T47D (cell line): Measurements from ENCODE around the gene ASAP2.

Experiments
- DNase-seq, 2 experiments: peaks; one replicate each; pipeline versions ENCODE4 v3.0.0 to v3.0.0-alpha.2; 2011 to 2012; ENCODE audit warnings: low read depth in 1 of 2, low spot score in 1 of 2
- JUND ChIP-seq: IDR thresholded peaks from 2 replicates; pipeline ENCODE4 v1.6.1; 2012; ENCODE audit warnings: low read depth
- in situ Hi-C: cut with HindIII; loops from 2 replicates; pipeline ENCODE4 v1.10.0; 2016; ENCODE audit warnings: low sequenced_read_pairs, low pct_unique_long_range_greater_than_20kb

ASAP2 gene

DNA sequence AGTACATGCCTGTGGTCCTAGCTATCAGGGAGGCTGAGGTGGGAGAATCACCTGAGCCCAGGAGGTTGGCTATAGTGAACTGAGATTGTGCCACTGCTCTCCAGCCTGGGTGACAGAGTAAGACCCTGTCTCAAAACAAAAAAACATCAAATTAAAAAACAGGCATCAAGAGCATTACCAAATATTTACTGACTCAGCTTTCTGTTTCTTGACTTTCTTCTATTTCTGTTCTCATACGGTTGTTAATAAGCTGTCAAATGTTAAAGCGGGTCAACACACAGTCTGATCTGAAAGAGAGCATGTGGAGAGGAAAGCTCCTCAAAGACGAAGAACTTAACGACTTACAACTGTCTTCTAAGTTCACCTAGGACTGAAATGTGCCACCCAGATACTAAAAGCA, 157.8 kb downstream of the ASAP2 start:
- no peak for TF ChIP-seq JUND
- in situ Hi-C loops = no loop called here
- DNase-seq = no peak

GRCh38 chr2:9364791-9365497, 158.3 kb downstream of the ASAP2 start:
- no peak for DNase-seq
- TF ChIP-seq JUND = no peak
- in situ Hi-C loops = no loop called here

DNA sequence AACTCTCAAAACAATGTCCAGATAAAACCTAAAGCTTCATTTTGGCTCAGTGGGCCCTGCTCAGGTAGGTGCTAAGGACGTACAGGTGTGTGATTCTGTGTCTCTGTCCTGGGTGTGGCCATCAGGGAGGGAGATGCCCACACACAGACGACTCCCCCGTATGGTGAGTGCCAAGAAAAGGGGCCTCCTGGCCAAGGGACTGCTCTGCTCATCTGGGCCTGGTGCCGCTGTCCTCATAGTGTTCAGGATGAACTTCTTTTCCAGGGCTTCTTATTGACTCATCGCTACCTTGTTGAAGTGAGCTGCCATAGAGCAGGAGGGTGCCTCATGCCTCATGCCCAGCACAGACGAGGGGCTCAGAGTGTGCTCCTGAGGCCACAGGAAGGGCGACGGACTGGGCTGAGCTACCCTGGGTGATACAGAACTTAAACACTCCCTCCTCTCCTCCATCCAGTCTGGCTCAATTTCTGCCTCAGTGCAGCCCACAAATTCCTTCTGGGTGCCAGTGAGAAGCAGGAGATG, 158.9 kb downstream of the ASAP2 start:
- in situ Hi-C loops = no loop called here
- no peak for TF ChIP-seq JUND
- DNase-seq = no peak

GRCh38 chr2:9366026-9366425, 159.4 kb downstream of the ASAP2 start:
- in situ Hi-C loops = no loop called here
- DNase-seq = no peak
- no peak for TF ChIP-seq JUND

DNA sequence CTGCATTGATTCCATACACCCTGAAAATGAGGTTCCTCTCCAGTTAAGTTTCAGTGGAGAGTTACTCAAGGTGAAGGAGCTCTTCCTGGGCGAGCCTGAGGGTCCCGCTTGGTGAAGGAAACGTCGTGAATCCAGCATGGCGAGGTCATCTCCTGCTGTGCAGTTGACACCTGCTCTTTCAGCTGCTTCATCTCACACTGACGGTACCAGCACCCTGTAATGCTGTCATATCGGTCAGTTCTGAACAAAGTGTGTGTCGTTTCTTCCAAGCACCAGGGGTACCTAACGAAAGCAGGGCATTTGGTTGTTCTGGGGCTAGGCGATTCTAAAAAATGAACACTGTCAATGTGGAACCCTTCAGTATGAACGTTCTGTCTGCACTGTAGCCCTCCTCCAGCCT, 164.1 kb downstream of the ASAP2 start:
- TF ChIP-seq JUND = no peak
- in situ Hi-C loops = no loop called here
- DNase-seq = no peak

DNA sequence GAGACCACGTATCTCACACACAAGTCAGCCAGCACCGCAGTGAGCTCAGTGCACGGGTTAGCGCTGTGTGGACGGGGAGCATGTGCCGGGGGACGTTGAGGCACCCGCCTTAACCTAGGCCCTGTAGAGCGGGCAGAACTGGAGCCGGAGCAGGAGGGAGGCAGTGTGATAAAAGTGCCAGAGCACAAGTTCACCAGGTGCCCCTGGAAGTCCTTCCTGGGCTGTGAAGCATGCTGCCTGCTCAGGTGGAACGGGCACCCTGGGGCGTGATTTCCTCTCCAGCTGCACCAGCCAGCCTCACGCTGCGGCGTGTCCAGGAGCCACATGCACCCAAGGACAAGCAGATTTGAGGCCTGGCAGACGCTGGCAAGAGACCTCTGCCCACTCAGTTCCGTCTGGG, 166.4 kb downstream of the ASAP2 start:
- in situ Hi-C loops = no loop called here
- DNase-seq = no peak
- TF ChIP-seq JUND = no peak

- in situ Hi-C loops = no loop called here
- DNase-seq = no peak
- no peak for TF ChIP-seq JUND
These were observed 166.9 kb downstream of the ASAP2 start for GRCh38 chr2:9373476-9373875.

DNA sequence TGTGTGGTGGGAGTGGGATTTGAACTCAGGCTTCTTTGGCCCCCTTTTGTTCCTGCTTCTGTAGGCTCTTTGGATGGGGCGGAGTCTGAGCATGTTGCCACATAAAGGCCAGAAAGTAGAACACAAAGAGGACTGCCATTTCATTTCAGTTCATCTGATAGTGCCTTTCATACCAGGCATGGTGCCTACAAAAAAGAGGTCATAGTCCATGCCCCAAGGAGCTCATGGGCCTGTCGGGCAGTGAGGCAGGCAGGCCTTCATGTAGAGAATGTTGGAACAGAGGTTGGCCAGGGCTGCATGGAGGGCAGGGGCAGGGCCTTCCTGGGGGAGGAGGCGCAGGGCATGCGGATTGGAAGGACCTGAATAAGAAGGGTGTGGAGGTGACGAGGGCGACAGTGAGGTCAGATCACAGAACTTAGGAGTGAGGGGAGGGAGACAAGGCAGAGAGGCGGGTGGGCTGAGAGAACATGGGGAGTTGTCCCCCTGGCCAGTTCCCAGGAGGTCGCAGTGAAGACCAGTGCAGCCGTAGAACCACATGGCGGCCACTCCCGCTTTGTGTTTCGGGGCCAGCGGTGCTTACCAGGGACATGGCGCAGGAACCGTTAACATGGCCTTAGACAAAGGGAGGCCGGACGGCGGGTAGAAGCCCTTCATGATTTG, 167.6 kb downstream of the ASAP2 start:
- in situ Hi-C loops = no loop called here
- TF ChIP-seq JUND = no peak
- no peak for DNase-seq

DNA sequence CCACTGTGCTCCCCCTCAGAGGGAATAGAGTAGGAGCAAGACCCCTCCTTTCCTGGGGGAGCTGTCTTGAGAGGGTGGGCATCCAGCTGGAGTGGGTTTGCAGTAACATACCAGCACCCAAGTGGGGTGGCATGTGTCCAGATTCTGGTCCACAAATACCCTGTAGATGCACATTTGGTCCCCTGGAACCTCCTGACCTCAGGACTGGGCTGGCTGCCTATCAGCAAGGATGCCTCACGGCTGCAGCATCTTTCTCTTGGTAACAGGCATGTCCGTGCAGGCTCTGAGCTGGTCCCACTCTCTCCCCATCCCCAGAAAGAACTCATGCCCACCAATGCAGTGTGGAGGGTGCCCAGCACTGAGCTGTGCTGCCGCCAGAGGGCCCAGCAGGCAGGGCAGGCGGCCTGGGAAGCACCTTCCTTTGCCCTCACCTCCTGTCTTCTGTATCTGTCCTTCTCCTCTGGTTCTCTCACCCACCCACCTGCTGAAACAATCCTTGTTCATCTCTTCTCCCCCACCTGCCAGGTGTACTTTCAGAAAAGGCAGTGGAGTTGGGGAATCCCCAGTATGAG, 169.3 kb downstream of the ASAP2 start:
- no peak for TF ChIP-seq JUND
- no peak for DNase-seq
- in situ Hi-C loops = no loop called here

GRCh38 chr2:9377461-9378097, 171.0 kb downstream of the ASAP2 start:
- TF ChIP-seq JUND = no peak
- in situ Hi-C loops = no loop called here
- DNase-seq = no peak

DNA sequence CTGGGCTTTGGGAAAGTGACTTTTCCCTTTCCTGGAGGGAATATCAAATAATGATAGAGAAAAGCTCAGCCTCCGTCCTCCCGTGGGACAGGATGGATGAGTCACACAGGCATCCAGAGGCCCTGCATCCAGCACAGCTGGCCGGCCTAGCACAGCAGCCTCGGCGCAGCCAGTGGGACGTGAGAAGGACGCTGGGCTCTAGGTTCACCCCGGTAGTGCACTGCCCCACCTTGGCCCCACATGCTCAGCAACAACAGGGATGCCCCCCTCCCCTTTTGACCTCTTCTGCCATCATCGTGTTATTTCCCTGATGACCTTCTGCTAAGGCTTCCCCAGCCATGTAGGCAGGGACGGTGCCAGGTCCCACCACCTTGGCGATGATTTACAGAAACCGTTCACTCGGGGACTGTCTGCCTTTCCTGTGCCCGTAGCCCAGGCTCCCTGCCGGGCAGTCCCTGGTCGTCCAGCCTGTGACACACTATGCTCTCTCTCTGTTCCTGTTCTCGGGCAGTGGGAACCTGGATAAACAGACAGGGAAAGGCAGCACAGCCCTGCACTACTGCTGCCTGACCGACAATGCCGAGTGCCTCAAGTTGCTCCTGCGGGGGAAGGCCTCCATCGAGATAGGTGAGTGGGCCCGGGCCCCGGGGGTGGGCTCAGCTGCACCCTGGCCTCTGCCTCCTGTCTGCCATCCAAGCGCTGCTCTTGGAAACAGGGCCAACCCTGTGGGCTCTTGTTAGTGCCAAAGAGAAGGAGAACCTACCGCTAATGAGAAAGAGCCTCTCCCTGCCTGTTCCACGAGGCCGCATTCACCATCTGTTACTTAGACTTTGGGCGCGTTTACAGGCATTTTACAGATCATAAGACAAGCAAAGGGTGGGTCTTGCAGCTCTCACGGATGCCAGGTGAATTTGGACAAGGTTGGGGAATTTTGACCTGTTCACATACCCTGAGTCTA, 172.1 kb downstream of the ASAP2 start:
- no peak for DNase-seq
- TF ChIP-seq JUND = no peak
- in situ Hi-C loops = no loop called here

GRCh38 chr2:9379391-9379755, 172.8 kb downstream of the ASAP2 start:
- no peak for DNase-seq
- in situ Hi-C loops = no loop called here
- TF ChIP-seq JUND = no peak
